NCI-H2171 (cell line): ENCODE data around the gene ARHGAP15.

ENCODE experiments used
- DNase-seq: peaks from one replicate; lab custom pipeline; 2025; lab: John Stamatoyannopoulos, UW

ARHGAP15 gene

GRCh38 chr2:143345887-143346787, 216.9 kb downstream of the ARHGAP15 start:
- no peak for DNase-seq

GRCh38 chr2:143347271-143347695, 218.1 kb downstream of the ARHGAP15 start:
- no peak for DNase-seq

GRCh38 chr2:143347901-143348414, 218.7 kb downstream of the ARHGAP15 start:
- no peak for DNase-seq

- no peak for DNase-seq
Observed at GRCh38 chr2:143354050-143354750, 225.0 kb downstream of the ARHGAP15 start.

GRCh38 chr2:143355870-143356269, 226.7 kb downstream of the ARHGAP15 start:
- peak; percentile 72 for DNase-seq

GRCh38 chr2:143356336-143356735, 227.1 kb downstream of the ARHGAP15 start:
- no peak for DNase-seq

GRCh38 chr2:143356736-143357446, 227.7 kb downstream of the ARHGAP15 start:
- DNase-seq, result peak; percentile 73

GRCh38 chr2:143357966-143358365, 228.7 kb downstream of the ARHGAP15 start:
- peak; percentile 14 for DNase-seq

- DNase-seq, result no peak
Observed at GRCh38 chr2:143361346-143361745, 232.1 kb downstream of the ARHGAP15 start.

GRCh38 chr2:143371616-143372015, 242.4 kb downstream of the ARHGAP15 start:
- DNase-seq, result no peak

GRCh38 chr2:143375384-143375880, 246.2 kb downstream of the ARHGAP15 start:
- no peak for DNase-seq

- DNase-seq, result no peak
Observed at GRCh38 chr2:143378996-143379395, 249.8 kb downstream of the ARHGAP15 start.

GRCh38 chr2:143379955-143380354, 250.7 kb downstream of the ARHGAP15 start:
- DNase-seq, result no peak

- DNase-seq, result no peak
Observed at GRCh38 chr2:143382573-143382972, 253.4 kb downstream of the ARHGAP15 start.

GRCh38 chr2:143383016-143383415, 253.8 kb downstream of the ARHGAP15 start:
- DNase-seq, result no peak

- no peak for DNase-seq
Observed at GRCh38 chr2:143384111-143384510, 254.9 kb downstream of the ARHGAP15 start.

- DNase-seq, result peak; percentile 84
Observed at GRCh38 chr2:143390171-143390570, 261.0 kb downstream of the ARHGAP15 start.

GRCh38 chr2:143392358-143392757, 263.1 kb downstream of the ARHGAP15 start:
- DNase-seq, result no peak

- DNase-seq, result no peak
Observed at GRCh38 chr2:143394062-143394461, 264.8 kb downstream of the ARHGAP15 start.

GRCh38 chr2:143397884-143398614, 268.8 kb downstream of the ARHGAP15 start:
- no peak for DNase-seq

GRCh38 chr2:143398781-143399180, 269.6 kb downstream of the ARHGAP15 start:
- DNase-seq, result peak; percentile 71
